Esophagus squamous epithelium (tissue), 4 donors: ENCODE results near the gene TRPV6.

Experiments
- POLR2A ChIP-seq, 4 donors: fragments of 450-650 bp; IDR thresholded peaks; one replicate each; pipeline ENCODE4 v1.6.1; 2017; ENCODE audit warnings: antibody characterized with exemption in 4 of 4, mild to moderate bottlenecking in 4 of 4, moderate library complexity in 3 of 4
- TF ChIP-seq, protein P1 (sequence below), 6 experiments: fragments of 450-650 bp in 4 of 6; fragments of 200-600 bp in 2 of 6; sonication (generic) in 2 of 6; IDR thresholded peaks; one replicate each; pipeline ENCODE4 v1.5.1; 2016 to 2019; ENCODE audit warnings: antibody characterized with exemption in 6 of 6, mild to moderate bottlenecking in 4 of 6, moderate library complexity in 4 of 6

GRCh38 chr7:142833174-142834048, 52.1 kb downstream of the TRPV6 start:
- TF ChIP-seq, protein P1, sequence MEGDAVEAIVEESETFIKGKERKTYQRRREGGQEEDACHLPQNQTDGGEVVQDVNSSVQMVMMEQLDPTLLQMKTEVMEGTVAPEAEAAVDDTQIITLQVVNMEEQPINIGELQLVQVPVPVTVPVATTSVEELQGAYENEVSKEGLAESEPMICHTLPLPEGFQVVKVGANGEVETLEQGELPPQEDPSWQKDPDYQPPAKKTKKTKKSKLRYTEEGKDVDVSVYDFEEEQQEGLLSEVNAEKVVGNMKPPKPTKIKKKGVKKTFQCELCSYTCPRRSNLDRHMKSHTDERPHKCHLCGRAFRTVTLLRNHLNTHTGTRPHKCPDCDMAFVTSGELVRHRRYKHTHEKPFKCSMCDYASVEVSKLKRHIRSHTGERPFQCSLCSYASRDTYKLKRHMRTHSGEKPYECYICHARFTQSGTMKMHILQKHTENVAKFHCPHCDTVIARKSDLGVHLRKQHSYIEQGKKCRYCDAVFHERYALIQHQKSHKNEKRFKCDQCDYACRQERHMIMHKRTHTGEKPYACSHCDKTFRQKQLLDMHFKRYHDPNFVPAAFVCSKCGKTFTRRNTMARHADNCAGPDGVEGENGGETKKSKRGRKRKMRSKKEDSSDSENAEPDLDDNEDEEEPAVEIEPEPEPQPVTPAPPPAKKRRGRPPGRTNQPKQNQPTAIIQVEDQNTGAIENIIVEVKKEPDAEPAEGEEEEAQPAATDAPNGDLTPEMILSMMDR (IDR thresholded peaks at IDR 0.05), result no peak
- no peak for TF ChIP-seq POLR2A (IDR thresholded peaks at IDR 0.05)
